Gastrocnemius medialis (tissue), 4 donors: ENCODE data around the gene FRK. TPM values are rescaled to one million over a fixed set of nuclear protein-coding genes. Genes with fewer than 3 reads are reported as not detected.

Source experiments
- ATAC-seq, 2 donors: fragments of 150-250 bp; one replicate each; pipeline ENCODE4 v1.9.1; 2016
- DNase-seq, 2 donors: peaks; one replicate each; pipeline ENCODE4 v3.0.0-alpha.2; 2019
- H3K27ac ChIP-seq, 4 donors: fragments of 200-600 bp; sonication (generic); 1 replicate in 1 of 4; 2 replicates in 3 of 4; pipeline ENCODE4 v1.5.1; 2016 to 2018; ENCODE audit warnings: mild to moderate bottlenecking in 2 of 4, moderate library complexity in 1 of 4
- H3K27me3 ChIP-seq, 3 donors: fragments of 200-600 bp; sonication (generic) in 2 of 3; 1 replicate in 1 of 3; 2 replicates in 2 of 3; pipeline versions ENCODE4 v1.5.1 to v1.6.0; 2016 to 2019; ENCODE audit warnings: mild to moderate bottlenecking in 1 of 3, moderate library complexity in 1 of 3
- H3K36me3 ChIP-seq, 2 donors: fragments of 200-600 bp; sonication (generic) in 1 of 2; one replicate each; pipeline ENCODE4 v1.5.1; 2017 to 2018
- H3K4me1 ChIP-seq, 2 donors: fragments of 200-600 bp; sonication (generic) in 1 of 2; one replicate each; pipeline ENCODE4 v1.5.1; 2016 to 2017; ENCODE audit warnings: mild to moderate bottlenecking in 2 of 2
- H3K4me3 ChIP-seq, 4 donors: fragments of 200-600 bp; sonication (generic) in 3 of 4; 1 replicate in 1 of 4; 2 replicates in 3 of 4; pipeline ENCODE4 v1.5.1; 2016 to 2019; ENCODE audit warnings: mild to moderate bottlenecking in 2 of 4
- H3K9me3 ChIP-seq, 3 donors: fragments of 200-600 bp; sonication (generic) in 2 of 3; 1 replicate in 1 of 3; 2 replicates in 2 of 3; pipeline ENCODE4 v1.5.1; 2016 to 2019
- POLR2A ChIP-seq, 2 donors: fragments of 450-650 bp; IDR thresholded peaks; one replicate each; pipeline ENCODE4 v1.6.1; 2017; ENCODE audit warnings: antibody characterized with exemption in 2 of 2, mild to moderate bottlenecking in 2 of 2, moderate library complexity in 2 of 2
- in situ Hi-C, 4 donors: fragments of 200-750 bp; cut with MboI; loops; one replicate each; pipeline versions ENCODE4 v1.15.0 to v1.8.0; 2017; ENCODE audit warnings: low sequenced_read_pairs in 4 of 4
- intact Hi-C: fragments of 100-400 bp; cut with DNase I; formaldehyde crosslinking; loops from one replicate; pipeline ENCODE4 v1.15.1; 2023; ENCODE audit warnings: low total_unique reads
- total RNA-seq, 4 donors: library from RNA; depleted of rRNA; stranded (reverse); fragments of >200 nt; gene quantifications; one replicate each; pipeline versions ENCODE4 v1.1.0 to v1.2.3, GENCODE V29; 2016
- TF ChIP-seq, protein P1 (sequence below), 5 experiments: fragments of 450-650 bp in 3 of 5; fragments of 200-600 bp in 2 of 5; sonication (generic) in 2 of 5; IDR thresholded peaks in 4 of 5; conservative IDR thresholded peaks in 1 of 5; 1 replicate in 4 of 5; 2 replicates in 1 of 5; pipeline ENCODE4 v1.5.1; 2016 to 2019; ENCODE audit warnings: antibody characterized with exemption in 5 of 5, mild to moderate bottlenecking in 3 of 5, moderate library complexity in 3 of 5

Gene FRK
- total RNA-seq, 4 donors from 2014 or later: 1.3 to 4.8 (median 1.7) TPM

DNA sequence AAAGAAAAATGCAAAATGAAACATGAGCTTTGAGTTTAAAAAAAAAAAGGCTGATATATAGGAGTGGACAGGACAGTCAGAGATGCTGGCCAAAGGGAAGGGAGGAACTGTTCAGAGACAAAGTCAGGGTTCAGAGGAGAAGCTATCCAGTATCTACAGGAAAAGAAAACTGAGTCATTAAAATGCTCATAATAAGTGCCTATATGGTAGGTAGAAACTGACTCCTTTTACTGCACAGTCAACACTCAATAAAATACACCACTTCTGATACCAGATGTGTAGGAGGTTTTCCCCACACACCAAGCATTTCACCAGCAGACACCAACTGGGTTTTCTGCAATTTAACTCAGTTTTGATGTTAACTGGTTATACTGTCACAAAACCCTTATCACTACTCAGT is 32.9 kb downstream of the FRK start:
- DNase-seq: no peak
- no peaks in the 10 kb centered on the region for H3K36me3 ChIP-seq
- H3K4me1 ChIP-seq: peaks cover 6 to 8% of the 10 kb centered on the region in 2 donors
- no peak for TF ChIP-seq POLR2A (IDR thresholded peaks at IDR 0.05)
- TF ChIP-seq, protein P1, sequence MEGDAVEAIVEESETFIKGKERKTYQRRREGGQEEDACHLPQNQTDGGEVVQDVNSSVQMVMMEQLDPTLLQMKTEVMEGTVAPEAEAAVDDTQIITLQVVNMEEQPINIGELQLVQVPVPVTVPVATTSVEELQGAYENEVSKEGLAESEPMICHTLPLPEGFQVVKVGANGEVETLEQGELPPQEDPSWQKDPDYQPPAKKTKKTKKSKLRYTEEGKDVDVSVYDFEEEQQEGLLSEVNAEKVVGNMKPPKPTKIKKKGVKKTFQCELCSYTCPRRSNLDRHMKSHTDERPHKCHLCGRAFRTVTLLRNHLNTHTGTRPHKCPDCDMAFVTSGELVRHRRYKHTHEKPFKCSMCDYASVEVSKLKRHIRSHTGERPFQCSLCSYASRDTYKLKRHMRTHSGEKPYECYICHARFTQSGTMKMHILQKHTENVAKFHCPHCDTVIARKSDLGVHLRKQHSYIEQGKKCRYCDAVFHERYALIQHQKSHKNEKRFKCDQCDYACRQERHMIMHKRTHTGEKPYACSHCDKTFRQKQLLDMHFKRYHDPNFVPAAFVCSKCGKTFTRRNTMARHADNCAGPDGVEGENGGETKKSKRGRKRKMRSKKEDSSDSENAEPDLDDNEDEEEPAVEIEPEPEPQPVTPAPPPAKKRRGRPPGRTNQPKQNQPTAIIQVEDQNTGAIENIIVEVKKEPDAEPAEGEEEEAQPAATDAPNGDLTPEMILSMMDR (IDR thresholded peaks at IDR 0.05 in 4 of 5, conservative IDR thresholded peaks at IDR 0.05 in 1 of 5): no peak
- H3K27ac ChIP-seq: no peak overlapping the region
- no peaks in the 10 kb centered on the region for H3K9me3 ChIP-seq
- H3K27me3 ChIP-seq: no peaks in the 10 kb centered on the region
- intact Hi-C loops (no loop called here), in situ Hi-C loops (no loop called here)
- no peak for ATAC-seq
- no peak overlapping the region for H3K4me3 ChIP-seq

- in situ Hi-C loops (no loop called here), intact Hi-C loops (no loop called here)
- ATAC-seq (no peak), DNase-seq (no peak)
- H3K36me3 ChIP-seq: no peaks in the 10 kb centered on the region
- no peak for TF ChIP-seq POLR2A (IDR thresholded peaks at IDR 0.05)
- TF ChIP-seq, protein P1 (IDR thresholded peaks at IDR 0.05 in 4 of 5, conservative IDR thresholded peaks at IDR 0.05 in 1 of 5): no peak
- peaks cover 2% of the 10 kb centered on the region in 2 donors for H3K4me1 ChIP-seq
- no peak overlapping the region for H3K27ac ChIP-seq
- no peak overlapping the region for H3K4me3 ChIP-seq
- no peaks in the 10 kb centered on the region for H3K9me3 ChIP-seq
- no peaks in the 10 kb centered on the region for H3K27me3 ChIP-seq
Measured at GRCh38 chr6:116025405-116025804, 35.3 kb downstream of the FRK start.

DNA sequence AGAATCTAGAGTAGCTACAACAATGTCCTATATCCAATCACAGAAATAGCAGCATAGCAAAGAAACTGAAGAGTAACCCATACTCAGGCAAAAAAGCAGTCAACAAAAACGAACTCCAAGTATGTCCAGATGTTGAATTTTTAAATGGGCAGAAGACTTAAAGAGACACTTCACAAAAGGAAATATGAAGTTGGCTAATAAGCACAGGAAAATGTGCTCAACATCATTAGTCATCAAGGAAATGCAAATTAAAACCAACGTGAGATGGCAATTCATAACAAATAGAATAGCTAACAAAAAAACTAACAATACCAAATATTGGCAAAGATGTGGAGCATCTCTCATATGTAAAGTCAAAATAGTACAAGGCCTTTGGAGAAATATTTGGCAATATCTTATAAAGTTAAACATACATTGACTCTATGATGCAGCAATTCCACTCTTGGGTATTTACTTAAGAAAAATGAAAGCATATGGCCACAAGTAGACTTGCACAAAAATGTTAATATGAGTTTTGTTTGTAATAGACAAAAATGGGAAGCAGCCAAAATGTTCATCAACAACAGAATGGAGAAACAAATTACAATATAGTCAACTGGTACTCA is 37.7 kb downstream of the FRK start:
- TF ChIP-seq, protein P1 (IDR thresholded peaks at IDR 0.05 in 4 of 5, conservative IDR thresholded peaks at IDR 0.05 in 1 of 5): no peak
- no peak for TF ChIP-seq POLR2A (IDR thresholded peaks at IDR 0.05)
- H3K9me3 ChIP-seq: no peaks in the 10 kb centered on the region
- H3K36me3 ChIP-seq: no peaks in the 10 kb centered on the region
- intact Hi-C loops (no loop called here), in situ Hi-C loops (no loop called here)
- H3K4me1 ChIP-seq: peaks cover 0 to 3% of the 10 kb centered on the region in 2 donors
- no peaks in the 10 kb centered on the region for H3K27me3 ChIP-seq
- no peak overlapping the region for H3K4me3 ChIP-seq
- DNase-seq: no peak
- no peak for ATAC-seq
- no peak overlapping the region for H3K27ac ChIP-seq

- ATAC-seq: no peak
- H3K4me3 ChIP-seq: no peak overlapping the region
- in situ Hi-C loops (no loop called here), intact Hi-C loops (no loop called here)
- H3K27ac ChIP-seq: no peak overlapping the region
- H3K36me3 ChIP-seq: no peaks in the 10 kb centered on the region
- no peaks in the 10 kb centered on the region for H3K9me3 ChIP-seq
- TF ChIP-seq, protein P1 (IDR thresholded peaks at IDR 0.05 in 4 of 5, conservative IDR thresholded peaks at IDR 0.05 in 1 of 5): no peak
- no peak for TF ChIP-seq POLR2A (IDR thresholded peaks at IDR 0.05)
- no peak for DNase-seq
- H3K27me3 ChIP-seq: no peaks in the 10 kb centered on the region
- H3K4me1 ChIP-seq: peaks cover 0 to 20% of the 10 kb centered on the region in 2 donors
Measured at GRCh38 chr6:116020738-116021137, 40.0 kb downstream of the FRK start.

- H3K27me3 ChIP-seq: no peaks in the 10 kb centered on the region
- H3K4me1 ChIP-seq: peaks cover 0 to 20% of the 10 kb centered on the region in 2 donors
- no peak overlapping the region for H3K27ac ChIP-seq
- no peak for ATAC-seq
- intact Hi-C loops (no loop called here), in situ Hi-C loops (no loop called here)
- no peaks in the 10 kb centered on the region for H3K36me3 ChIP-seq
- H3K4me3 ChIP-seq: no peak overlapping the region
- no peak for DNase-seq
- TF ChIP-seq, protein P1 (IDR thresholded peaks at IDR 0.05 in 4 of 5, conservative IDR thresholded peaks at IDR 0.05 in 1 of 5): no peak
- TF ChIP-seq POLR2A (IDR thresholded peaks at IDR 0.05): no peak
- no peaks in the 10 kb centered on the region for H3K9me3 ChIP-seq
Measured at GRCh38 chr6:116019428-116019827, 41.3 kb downstream of the FRK start.
